ENCODE results near the gene GRM7. TPM values are rescaled to one million over a fixed set of nuclear protein-coding genes. Genes with fewer than 3 reads are reported as not detected.

The GRM7 gene
- total and polyA plus RNA-seq, 2 of the 4 experiments (the other 2 are of a cell fraction), result not detected

DNA sequence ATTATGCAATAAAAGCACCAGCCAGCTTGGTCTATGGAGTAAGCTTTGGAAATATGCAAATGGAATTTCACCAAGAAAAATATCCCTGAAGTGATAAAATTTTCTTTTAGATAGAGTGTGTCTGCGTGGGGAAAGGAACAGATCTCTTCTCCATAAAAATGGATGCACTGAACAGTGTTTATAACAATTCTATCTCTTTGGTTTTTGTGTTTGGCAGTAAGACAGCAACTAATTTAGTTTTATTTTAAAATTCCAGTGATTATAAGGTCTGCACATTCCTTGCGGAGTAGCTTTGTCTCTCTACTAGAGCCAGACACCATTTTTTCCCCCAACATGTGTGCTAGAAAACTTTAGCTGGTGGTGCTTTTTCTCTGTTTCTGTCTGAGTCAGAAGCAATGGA is 712.4 kb downstream of the GRM7 start:
- ChIA-PET CTCF (no interaction called here), POLR2A (ENCODE audit: unreplicated experiment) (no interaction called here)
- Histone ChIP-seq H2BK120ac (ENCODE audit: low read depth, low read length) (no peak overlapping the region), H3K27ac (ENCODE audit: insufficient read depth, low read length) (no peak overlapping the region), H3K27me3 (ENCODE audit: control insufficient read depth, insufficient read depth, low read length) (no peaks in the 10 kb centered on the region), H3K4me2 (ENCODE audit: low read depth, low read length) (no peak overlapping the region), H4K5ac (ENCODE audit: low read depth, low read length) (no peak overlapping the region), H3K9me1 (ENCODE audit: insufficient read depth, low read length) (no peaks in the 10 kb centered on the region), H3K4ac (ENCODE audit: low read depth, low read length) (no peak overlapping the region), H4K91ac (ENCODE audit: insufficient read depth, low read depth, low read length) (no peak overlapping the region), H2AK5ac (ENCODE audit: low read depth, low read length) (no peak overlapping the region), H3K56ac (ENCODE audit: extremely low read depth, insufficient read depth, low read length) (no peak overlapping the region), H3K9me3 (ENCODE audit: control insufficient read depth, insufficient read depth, low read length) (peaks cover 5% of the 10 kb centered on the region), H3K36me3 (ENCODE audit: control insufficient read depth, insufficient read depth, low read length) (no peaks in the 10 kb centered on the region), H3K79me1 (ENCODE audit: low read depth in 1 of 2, low read length in 2 of 2) (no peaks in the 10 kb centered on the region), H3K4me1 (ENCODE audit: control insufficient read depth, insufficient read depth, low read length) (no peaks in the 10 kb centered on the region), H3K18ac (ENCODE audit: low read depth, low read length) (no peak overlapping the region), H3K23ac (ENCODE audit: low read depth, low read length) (no peak overlapping the region), H3K9ac (ENCODE audit: low read depth, low read length) (no peak overlapping the region), H2AFZ (replicated peaks; ENCODE audit: low read length, poor library complexity) (no peak overlapping the region), H2BK20ac (ENCODE audit: low read depth, low read length) (no peak overlapping the region), H3K14ac (replicated peaks; ENCODE audit: low read depth, low read length) (no peak overlapping the region), H2AK9ac (replicated peaks; ENCODE audit: low read depth, low read length, poor library complexity) (no peak overlapping the region), H3K4me3 (ENCODE audit: insufficient read depth, low read depth, low read length) (no peak overlapping the region), H2BK5ac (ENCODE audit: low read depth, low read length, poor library complexity, severe bottlenecking) (no peak overlapping the region), H2BK15ac (ENCODE audit: low read depth, low read length) (no peak overlapping the region), H4K8ac (ENCODE audit: low read depth in 2 of 2, low read length in 2 of 2) (no peak overlapping the region), H4K20me1 (ENCODE audit: insufficient read depth, low read length) (no peaks in the 10 kb centered on the region)
- in situ Hi-C loops (cut with MboI; ENCODE audit: low sequenced_read_pairs) (no loop called here), dilution Hi-C loops (cut with HindIII; ENCODE audit: low sequenced_read_pairs, unreplicated experiment) (no loop called here), intact Hi-C loops (cut with micrococcal nuclease) (no loop called here)
- TF ChIP-seq CEBPB (IDR thresholded peaks at IDR 0.05; ENCODE audit: low read depth, low read length) (no peak), POLR2A (IDR thresholded peaks at IDR 0.05; ENCODE audit: low read depth, low read length) (no peak), FOS (IDR thresholded peaks at IDR 0.05; ENCODE audit: low read depth, low read length) (no peak), RFX5 (IDR thresholded peaks at IDR 0.05; ENCODE audit: low read depth, low read length) (no peak), RAD21 (IDR thresholded peaks at IDR 0.05; ENCODE audit: low read length) (no peak), CHD1 (IDR thresholded peaks at IDR 0.05; ENCODE audit: low read depth, low read length) (no peak), BHLHE40 (IDR thresholded peaks at IDR 0.05; ENCODE audit: low read depth, low read length) (no peak), MAFK (IDR thresholded peaks at IDR 0.05; ENCODE audit: low read depth, low read length) (no peak), MAZ (IDR thresholded peaks at IDR 0.05; ENCODE audit: borderline replicate concordance, low read depth, low read length) (no peak), SMC3 (IDR thresholded peaks at IDR 0.05; ENCODE audit: low read depth, low read length) (no peak), RCOR1 (IDR thresholded peaks at IDR 0.05; ENCODE audit: insufficient replicate concordance, low read length) (no peak), NFE2L2 (IDR thresholded peaks at IDR 0.05; ENCODE audit: low read depth, low read length) (no peak), MXI1 (IDR thresholded peaks at IDR 0.05; ENCODE audit: borderline replicate concordance, low read depth, low read length) (no peak)
- TF ChIP-seq, protein P1, sequence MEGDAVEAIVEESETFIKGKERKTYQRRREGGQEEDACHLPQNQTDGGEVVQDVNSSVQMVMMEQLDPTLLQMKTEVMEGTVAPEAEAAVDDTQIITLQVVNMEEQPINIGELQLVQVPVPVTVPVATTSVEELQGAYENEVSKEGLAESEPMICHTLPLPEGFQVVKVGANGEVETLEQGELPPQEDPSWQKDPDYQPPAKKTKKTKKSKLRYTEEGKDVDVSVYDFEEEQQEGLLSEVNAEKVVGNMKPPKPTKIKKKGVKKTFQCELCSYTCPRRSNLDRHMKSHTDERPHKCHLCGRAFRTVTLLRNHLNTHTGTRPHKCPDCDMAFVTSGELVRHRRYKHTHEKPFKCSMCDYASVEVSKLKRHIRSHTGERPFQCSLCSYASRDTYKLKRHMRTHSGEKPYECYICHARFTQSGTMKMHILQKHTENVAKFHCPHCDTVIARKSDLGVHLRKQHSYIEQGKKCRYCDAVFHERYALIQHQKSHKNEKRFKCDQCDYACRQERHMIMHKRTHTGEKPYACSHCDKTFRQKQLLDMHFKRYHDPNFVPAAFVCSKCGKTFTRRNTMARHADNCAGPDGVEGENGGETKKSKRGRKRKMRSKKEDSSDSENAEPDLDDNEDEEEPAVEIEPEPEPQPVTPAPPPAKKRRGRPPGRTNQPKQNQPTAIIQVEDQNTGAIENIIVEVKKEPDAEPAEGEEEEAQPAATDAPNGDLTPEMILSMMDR (conservative IDR thresholded peaks at IDR 0.05; ENCODE audit: low read depth, low read length), result no peak
- TF ChIP-seq, protein P2, sequence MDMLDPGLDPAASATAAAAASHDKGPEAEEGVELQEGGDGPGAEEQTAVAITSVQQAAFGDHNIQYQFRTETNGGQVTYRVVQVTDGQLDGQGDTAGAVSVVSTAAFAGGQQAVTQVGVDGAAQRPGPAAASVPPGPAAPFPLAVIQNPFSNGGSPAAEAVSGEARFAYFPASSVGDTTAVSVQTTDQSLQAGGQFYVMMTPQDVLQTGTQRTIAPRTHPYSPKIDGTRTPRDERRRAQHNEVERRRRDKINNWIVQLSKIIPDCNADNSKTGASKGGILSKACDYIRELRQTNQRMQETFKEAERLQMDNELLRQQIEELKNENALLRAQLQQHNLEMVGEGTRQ (IDR thresholded peaks at IDR 0.05; ENCODE audit: low read depth, low read length), result no peak
- TF ChIP-seq, protein P3, sequence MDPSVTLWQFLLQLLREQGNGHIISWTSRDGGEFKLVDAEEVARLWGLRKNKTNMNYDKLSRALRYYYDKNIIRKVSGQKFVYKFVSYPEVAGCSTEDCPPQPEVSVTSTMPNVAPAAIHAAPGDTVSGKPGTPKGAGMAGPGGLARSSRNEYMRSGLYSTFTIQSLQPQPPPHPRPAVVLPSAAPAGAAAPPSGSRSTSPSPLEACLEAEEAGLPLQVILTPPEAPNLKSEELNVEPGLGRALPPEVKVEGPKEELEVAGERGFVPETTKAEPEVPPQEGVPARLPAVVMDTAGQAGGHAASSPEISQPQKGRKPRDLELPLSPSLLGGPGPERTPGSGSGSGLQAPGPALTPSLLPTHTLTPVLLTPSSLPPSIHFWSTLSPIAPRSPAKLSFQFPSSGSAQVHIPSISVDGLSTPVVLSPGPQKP (IDR thresholded peaks at IDR 0.05; ENCODE audit: borderline replicate concordance, low read depth, low read length), result no peak
- ATAC-seq (ENCODE audit: low read depth), result no peak
- no TSS peak for BruUV-seq (replicated peaks)
- no peak for DNase-seq
- no CpG with 5 or more reads among the region's 2 CpGs for WGBS, 2 experiments (ENCODE audit: extremely low coverage in 2 of 2, insufficient read length in 1 of 2)

Measured in IMR-90 (cell line).